H1 (cell line): ENCODE data around the gene C1orf210. TPM values are rescaled to one million over a fixed set of nuclear protein-coding genes. Genes with fewer than 3 reads are reported as not detected.

Experiments
- BCL11A ChIP-seq, 2 experiments: IDR thresholded peaks; one replicate each; pipeline ENCODE4 v1.6.1; 2011; ENCODE audit warnings: low read depth in 2 of 2, low read length in 2 of 2, mild to moderate bottlenecking in 2 of 2
- CREB1 ChIP-seq: IDR thresholded peaks from 2 replicates; pipeline ENCODE4 v1.6.1; 2012; ENCODE audit warnings: inconsistent platforms
- EGR1 ChIP-seq: IDR thresholded peaks from 2 replicates; pipeline ENCODE4 v1.6.1; 2011; ENCODE audit warnings: low read depth, low read length, borderline replicate concordance
- GTF2F1 ChIP-seq: IDR thresholded peaks from 2 replicates; pipeline ENCODE4 v1.6.1; 2012; ENCODE audit warnings: low read depth, low read length, improper control_type of control experiment, borderline replicate concordance
- HDAC2 ChIP-seq, 2 experiments: fragments of 300-600 bp in 1 of 2; sonication (generic) in 1 of 2; IDR thresholded peaks; 2 replicates each; pipeline ENCODE4 v1.6.1; 2011 to 2012; ENCODE audit warnings: low read depth in 2 of 2, low read length in 2 of 2, mild to moderate bottlenecking in 2 of 2, moderate library complexity in 2 of 2, borderline replicate concordance in 1 of 2, inconsistent platforms in 1 of 2
- KDM1A ChIP-seq: fragments of 200-600, 300-600 bp; sonication (generic); IDR thresholded peaks from 2 replicates; pipeline ENCODE4 v1.7.1; 2016; ENCODE audit warnings: mild to moderate bottlenecking, low read length, borderline replicate concordance
- NRF1 ChIP-seq: IDR thresholded peaks from 2 replicates; pipeline ENCODE4 v1.6.1; 2011; ENCODE audit warnings: mild to moderate bottlenecking, low read depth, low read length, improper control_type of control experiment
- SIX5 ChIP-seq: IDR thresholded peaks from 2 replicates; pipeline ENCODE4 v1.6.1; 2011; ENCODE audit warnings: mild to moderate bottlenecking, low read depth, low read length
- SP2 ChIP-seq: IDR thresholded peaks from 2 replicates; pipeline ENCODE4 v1.6.1; 2012; ENCODE audit warnings: mild to moderate bottlenecking, low read length, inconsistent platforms
- polyA plus RNA-seq, 7 experiments: library from polyadenylated mRNA; depleted of rRNA in 3 of 7; stranded (reverse) in 5 of 7; unstranded in 2 of 7; fragments of >200 nt in 5 of 7; fragments of 200-250 nt in 2 of 7; gene quantifications; 1 replicate in 5 of 7; 2 replicates in 1 of 7; 4 replicates in 1 of 7; pipeline versions ENCODE4 v1.2.1 to v1.2.3, GENCODE V29; 2011 to 2013; ENCODE audit warnings: missing spikeins in 2 of 7, mixed read lengths in 2 of 7
- total RNA-seq: library from RNA; stranded (reverse); fragmentation: NEBNext Ultra II Directional; extraction: Animal tissue kit (Norgen Biotek cat#: 25700); gene quantifications from 2 replicates; pipeline ENCODE4 v1.2.1, GENCODE V29; 2021

C1orf210 gene
- total and polyA plus RNA-seq, 2 of the 8 experiments (the other 6 are each of a cell fraction or from before 2014, with no cell fraction given) = 12.0 to 27.9 TPM

GRCh38 chr1:43280692-43281091 lies 4.7 kb downstream of the C1orf210 start (continued):
- no peak for TF ChIP-seq GTF2F1
- no peak for TF ChIP-seq KDM1A
- no peak for TF ChIP-seq NRF1
- TF ChIP-seq HDAC2 (IDR thresholded peaks at IDR 0.05; ENCODE audit: borderline replicate concordance in 1 of 2, low read depth in 2 of 2, low read length in 2 of 2) = no peak
- TF ChIP-seq BCL11A (IDR thresholded peaks at IDR 0.05; ENCODE audit: low read depth in 2 of 2, low read length in 2 of 2) = no peak
- TF ChIP-seq SIX5 = no peak
- TF ChIP-seq EGR1 = no peak
- no peak for TF ChIP-seq SP2
- TF ChIP-seq CREB1 = no peak
